HG02588 (cell line): ENCODE results near the gene TMEM240.
"Not testable (repeated sequence)": the region's sequence is repeated elsewhere in the genome, so short reads cannot be mapped to it uniquely, and the experiment has no call there.

Experiments
- ATAC-seq: cut with Tn5 transposase; IDR thresholded peaks from one replicate; pipeline ENCODE4 v1.9.1; 2021; ENCODE audit warnings: mild to moderate bottlenecking, moderate library complexity; ENCODE audit not compliant: unreplicated experiment

The TMEM240 gene

GRCh38 chr1:1527092-1527816 is 13.2 kb downstream of the TMEM240 start:
- no peak for ATAC-seq

GRCh38 chr1:1526476-1526875 is 13.9 kb downstream of the TMEM240 start:
- not testable (repeated sequence) for ATAC-seq

- ATAC-seq: not testable (repeated sequence)
These were observed 15.6 kb downstream of the TMEM240 start for GRCh38 chr1:1524750-1525383.

GRCh38 chr1:1523651-1524050 is 16.8 kb downstream of the TMEM240 start:
- ATAC-seq: not testable (repeated sequence)

GRCh38 chr1:1523226-1523625 is 17.2 kb downstream of the TMEM240 start:
- not testable (repeated sequence) for ATAC-seq

GRCh38 chr1:1522536-1522935 is 17.9 kb downstream of the TMEM240 start:
- ATAC-seq: not testable (repeated sequence)

- ATAC-seq: no peak
These were observed 19.1 kb downstream of the TMEM240 start for GRCh38 chr1:1521331-1521730.

GRCh38 chr1:1519805-1520505 is 20.5 kb downstream of the TMEM240 start:
- not testable (repeated sequence) for ATAC-seq

- not testable (repeated sequence) for ATAC-seq
These were observed 21.8 kb downstream of the TMEM240 start for GRCh38 chr1:1518621-1519007.

- no peak for ATAC-seq
These were observed 22.3 kb downstream of the TMEM240 start for GRCh38 chr1:1517973-1518620.

GRCh38 chr1:1516923-1517322 is 23.5 kb downstream of the TMEM240 start:
- not testable (repeated sequence) for ATAC-seq

- not testable (repeated sequence) for ATAC-seq
These were observed 26.0 kb downstream of the TMEM240 start for GRCh38 chr1:1514376-1514775.

GRCh38 chr1:1513675-1514074 is 26.7 kb downstream of the TMEM240 start:
- not testable (repeated sequence) for ATAC-seq

- not testable (repeated sequence) for ATAC-seq
These were observed 28.0 kb downstream of the TMEM240 start for GRCh38 chr1:1512425-1512824.

GRCh38 chr1:1511533-1512285 is 28.7 kb downstream of the TMEM240 start, which contains the start of gene ATAD3A:
Gene ATAD3A (plus strand): TSS chr1:1512162. CDS start chr1:1512269, 107 bp downstream.
- ATAC-seq: peak; percentile 84

GRCh38 chr1:1510912-1511532 is 29.4 kb downstream of the TMEM240 start:
- no peak for ATAC-seq

- not testable (repeated sequence) for ATAC-seq
These were observed 31.0 kb downstream of the TMEM240 start for GRCh38 chr1:1509465-1509850.

- not testable (repeated sequence) for ATAC-seq
These were observed 31.5 kb downstream of the TMEM240 start for GRCh38 chr1:1508775-1509464.

- no peak for ATAC-seq
These were observed 33.1 kb downstream of the TMEM240 start for GRCh38 chr1:1507305-1507704.
